GM12873 (cell line): Measurements from ENCODE around the gene JPT1.

Experiments
- CTCF ChIP-seq: IDR thresholded peaks from 2 replicates; pipeline ENCODE4 v1.5.1; 2012; ENCODE audit warnings: low read depth, mild to moderate bottlenecking, moderate library complexity, low read length, control low read depth; ENCODE audit not compliant: insufficient read depth; ENCODE audit errors: missing control alignments

JPT1 gene

GRCh38 chr17:75173526-75173925 is 19.2 kb upstream of the JPT1 start:
- TF ChIP-seq CTCF, result no peak

GRCh38 chr17:75168998-75169397 is 14.7 kb upstream of the JPT1 start:
- no peak for TF ChIP-seq CTCF

GRCh38 chr17:75163074-75163473 is 8.8 kb upstream of the JPT1 start:
- no peak for TF ChIP-seq CTCF

- no peak for TF ChIP-seq CTCF
These were observed 5.9 kb upstream of the JPT1 start for GRCh38 chr17:75160211-75160610.

GRCh38 chr17:75159196-75160031 is 5.1 kb upstream of the JPT1 start:
- no peak for TF ChIP-seq CTCF

- no peak for TF ChIP-seq CTCF
These were observed 884 bp upstream of the JPT1 start for GRCh38 chr17:75155191-75155601.

GRCh38 chr17:75153780-75154194 is 525 bp downstream of the JPT1 start:
- no peak for TF ChIP-seq CTCF
